OCI-LY3 (cell line): ENCODE data around the gene SESTD1.

Experiments used
- CTCF ChIP-seq: fragments of 200-600, 300-600 bp; sonication (generic); IDR thresholded peaks from 2 replicates; pipeline ENCODE4 v1.5.1; 2014; ENCODE audit warnings: antibody characterized with exemption, low read length, low read depth
- EZH2phosphoT487 ChIP-seq: fragments of 200-600 bp; shearing (Covaris generic); IDR thresholded peaks from 2 replicates; pipeline ENCODE4 v1.6.1; 2018; ENCODE audit warnings: antibody characterized with exemption, mixed run types, low read depth

GRCh38 chr2:179107737-179108136, 156.9 kb downstream of the SESTD1 start:
- TF ChIP-seq CTCF (no peak), EZH2phosphoT487 (no peak)
